H1 (cell line): ENCODE data around the gene CDADC1. TPM values are rescaled to one million over a fixed set of nuclear protein-coding genes. Genes with fewer than 3 reads are reported as not detected.

Experiments
- CTCF ChIA-PET: fragments of 300-600 bp; sonication (Branson Sonifier 250); formaldehyde crosslinking; loops from one replicate; lab custom pipeline; 2021; ENCODE audit not compliant: partially characterized antibody; lab: Charles Lee
- POLR2A ChIA-PET: fragments of 300-600 bp; sonication (Branson Sonifier 250); formaldehyde crosslinking; loops from one replicate; lab custom pipeline; 2021; ENCODE audit warnings: inconsistent platforms; ENCODE audit not compliant: partially characterized antibody; lab: Charles Lee
- DNase-seq, 2 experiments: peaks; one replicate each; pipeline versions ENCODE4 v3.0.0 to v3.0.0-alpha.2; 2010 to 2022; ENCODE audit warnings: low spot score in 2 of 2, low read depth in 1 of 2, mixed read lengths in 1 of 2
- FAIRE-seq: peaks from 2 replicates; lab custom pipeline; 2011; peaks lifted over from hg19 to GRCh38; lab: Jason Lieb, UNC
- H2AFZ ChIP-seq: 2 replicates; pipeline ENCODE4 v1.8.1; 2012; ENCODE audit warnings: low read length, inconsistent platforms
- H2AK5ac ChIP-seq: 2 replicates; pipeline ENCODE4 v1.6.1; 2013; ENCODE audit warnings: low read depth, low read length
- H2BK120ac ChIP-seq: replicated peaks from 2 replicates; pipeline ENCODE3; 2013; ENCODE audit warnings: low read depth, low read length, inconsistent platforms
- H2BK12ac ChIP-seq: 2 replicates; pipeline ENCODE4 v1.6.1; 2013; ENCODE audit warnings: low read depth, low read length
- H2BK15ac ChIP-seq: 2 replicates; pipeline ENCODE4 v1.6.1; 2013; ENCODE audit warnings: low read length
- H2BK20ac ChIP-seq: 2 replicates; pipeline ENCODE4 v1.6.1; 2013; ENCODE audit warnings: low read length
- H2BK5ac ChIP-seq: 2 replicates; pipeline ENCODE4 v1.6.1; 2013; ENCODE audit warnings: low read depth, low read length
- H3K14ac ChIP-seq: 2 replicates; pipeline ENCODE4 v1.6.1; 2013; ENCODE audit warnings: inconsistent platforms; ENCODE audit not compliant: insufficient read length
- H3K18ac ChIP-seq: 2 replicates; pipeline ENCODE4 v1.6.1; 2013; ENCODE audit warnings: low read length; ENCODE audit errors: extremely low read depth
- H3K23ac ChIP-seq: 2 replicates; pipeline ENCODE4 v1.6.1; 2013; ENCODE audit warnings: inconsistent platforms; ENCODE audit not compliant: insufficient read length
- H3K23me2 ChIP-seq: 2 replicates; pipeline ENCODE4 v1.6.1; 2013; ENCODE audit warnings: low read depth, low read length
- H3K27ac ChIP-seq: 2 replicates; pipeline ENCODE4 v1.6.1; 2011; ENCODE audit warnings: low read depth, low read length, inconsistent platforms
- H3K27me3 ChIP-seq, 4 experiments: replicated peaks in 1 of 4; 1 replicate in 1 of 4; 2 replicates in 3 of 4; pipeline versions ENCODE4 v1.6.1 to v1.8.1; 2011 to 2013; ENCODE audit warnings: low read length in 3 of 4, mild to moderate bottlenecking in 3 of 4, inconsistent platforms in 2 of 4, mixed read lengths in 2 of 4, moderate library complexity in 1 of 4; ENCODE audit not compliant: control insufficient read depth in 3 of 4, insufficient read depth in 3 of 4; ENCODE audit errors: extremely low read depth in 1 of 4
- H3K36me3 ChIP-seq, 4 experiments: 2 replicates each; pipeline versions ENCODE4 v1.6.1 to v1.8.1; 2011 to 2013; ENCODE audit warnings: mild to moderate bottlenecking in 4 of 4, low read length in 3 of 4, moderate library complexity in 2 of 4, control low read depth in 1 of 4, inconsistent platforms in 1 of 4; ENCODE audit not compliant: insufficient read depth in 4 of 4, control insufficient read depth in 2 of 4
- H3K4ac ChIP-seq: replicated peaks from 2 replicates; pipeline ENCODE3; 2013; ENCODE audit warnings: low read length, low read depth, mixed read lengths, inconsistent platforms; ENCODE audit not compliant: insufficient read length
- H3K4me1 ChIP-seq, 4 experiments: replicated peaks in 1 of 4; 1 replicate in 1 of 4; 2 replicates in 3 of 4; pipeline versions ENCODE4 v1.6.1 to v1.8.1; 2011 to 2013; ENCODE audit warnings: low read length in 3 of 4, inconsistent platforms in 2 of 4, mixed read lengths in 1 of 4; ENCODE audit not compliant: insufficient read depth in 4 of 4, control insufficient read depth in 3 of 4
- H3K4me2 ChIP-seq, 2 experiments: 2 replicates each; pipeline versions ENCODE4 v1.6.1 to v1.8.1; 2011 to 2013; ENCODE audit warnings: low read depth in 2 of 2, low read length in 2 of 2, control low read depth in 1 of 2, inconsistent platforms in 1 of 2, mild to moderate bottlenecking in 1 of 2; ENCODE audit not compliant: insufficient read depth in 1 of 2
- H3K4me3 ChIP-seq, 4 experiments: fragments of 200-600, 300-600 bp in 1 of 4; sonication (generic), shearing (Covaris generic), sonication (Bioruptor Twin) in 1 of 4; 2 replicates each; pipeline versions ENCODE4 v1.5.1 to v1.8.1; 2011 to 2016; ENCODE audit warnings: low read length in 4 of 4, low read depth in 3 of 4, control low read depth in 2 of 4, inconsistent platforms in 2 of 4, mild to moderate bottlenecking in 2 of 4, mixed read lengths in 1 of 4, moderate library complexity in 1 of 4; ENCODE audit not compliant: insufficient read depth in 2 of 4; ENCODE audit errors: extremely low read depth in 1 of 4
- H3K56ac ChIP-seq: replicated peaks from 2 replicates; pipeline ENCODE3; 2013; ENCODE audit warnings: low read depth, mild to moderate bottlenecking, mixed read lengths, low read length, inconsistent platforms; ENCODE audit not compliant: insufficient read length
- H3K79me1 ChIP-seq: 2 replicates; pipeline ENCODE4 v1.6.1; 2013; ENCODE audit warnings: low read depth, low read length, control low read depth
- H3K79me2 ChIP-seq, 2 experiments: 2 replicates each; pipeline versions ENCODE4 v1.6.1 to v1.8.1; 2012 to 2013; ENCODE audit warnings: low read length in 2 of 2, mild to moderate bottlenecking in 2 of 2, inconsistent platforms in 1 of 2; ENCODE audit not compliant: insufficient read depth in 2 of 2, control insufficient read depth in 1 of 2
- H3K9ac ChIP-seq, 4 experiments: replicated peaks in 1 of 4; 1 replicate in 1 of 4; 2 replicates in 3 of 4; pipeline versions ENCODE4 v1.6.1 to v1.8.1; 2011 to 2013; ENCODE audit warnings: low read depth in 3 of 4, low read length in 3 of 4, control low read depth in 2 of 4, mild to moderate bottlenecking in 2 of 4, moderate library complexity in 2 of 4, inconsistent platforms in 1 of 4; ENCODE audit errors: extremely low read depth in 1 of 4
- H3K9me3 ChIP-seq, 2 experiments: 2 replicates each; pipeline versions ENCODE4 v1.6.1 to v1.8.1; 2012 to 2013; ENCODE audit warnings: mild to moderate bottlenecking in 2 of 2, moderate library complexity in 2 of 2, control low read depth in 1 of 2, inconsistent platforms in 1 of 2, low read depth in 1 of 2, low read length in 1 of 2, mixed read lengths in 1 of 2; ENCODE audit not compliant: insufficient read depth in 2 of 2
- H4K20me1 ChIP-seq, 2 experiments: replicated peaks in 1 of 2; 2 replicates each; pipeline versions ENCODE3 to v1.8.1; 2011 to 2013; ENCODE audit warnings: inconsistent platforms in 2 of 2, low read length in 2 of 2, mild to moderate bottlenecking in 1 of 2; ENCODE audit not compliant: insufficient read depth in 2 of 2, control insufficient read depth in 1 of 2
- H4K5ac ChIP-seq: 2 replicates; pipeline ENCODE4 v1.6.1; 2013; ENCODE audit warnings: low read length, low read depth, mixed read lengths, inconsistent platforms; ENCODE audit not compliant: insufficient read length
- H4K8ac ChIP-seq: 2 replicates; pipeline ENCODE4 v1.8.0; 2013; ENCODE audit warnings: mild to moderate bottlenecking, moderate library complexity, low read length, inconsistent platforms; ENCODE audit not compliant: insufficient read depth; ENCODE audit errors: extremely low read depth
- H4K91ac ChIP-seq: replicated peaks from 2 replicates; pipeline ENCODE3; 2013; ENCODE audit warnings: low read length, mixed read lengths, inconsistent platforms; ENCODE audit not compliant: insufficient read length
- ASH2L ChIP-seq: fragments of 200-600, 300-600 bp; sonication (generic); IDR thresholded peaks from one replicate; pipeline ENCODE4 v1.7.1; 2017; ENCODE audit warnings: low read length
- CHD2 ChIP-seq: IDR thresholded peaks from 2 replicates; pipeline ENCODE4 v1.6.1; 2012; ENCODE audit warnings: low read length, improper control_type of control experiment
- GABPA ChIP-seq: IDR thresholded peaks from 2 replicates; pipeline ENCODE4 v1.6.1; 2011; ENCODE audit warnings: mild to moderate bottlenecking, low read length, moderate library complexity, borderline replicate concordance; ENCODE audit not compliant: insufficient read depth
- SIRT6 ChIP-seq: IDR thresholded peaks from one replicate; pipeline ENCODE4 v1.7.1; 2012; ENCODE audit warnings: low read length, inconsistent platforms
- TBP ChIP-seq: IDR thresholded peaks from 2 replicates; pipeline ENCODE4 v1.6.1; 2011; ENCODE audit warnings: low read depth, low read length, improper control_type of control experiment
- WGBS, 2 experiments: shearing (Covaris generic) in 1 of 2; methylation state at CpG; one replicate each; pipeline versions ENCODE4 v1.1.6 to v1.1.7; 2013 to 2015; ENCODE audit warnings: low lambda C conversion rate in 2 of 2, mixed read lengths in 2 of 2, inconsistent platforms in 1 of 2, low coverage in 1 of 2, missing lambda C conversion rate in 1 of 2; ENCODE audit not compliant: insufficient replicate concordance in 2 of 2, insufficient coverage in 1 of 2, insufficient read length in 1 of 2; ENCODE audit errors: extremely low coverage in 1 of 2, missing lambda C conversion rate in 1 of 2; 5-methylcytosine and 5-hydroxymethylcytosine counted together
- polyA plus RNA-seq, 7 experiments: library from polyadenylated mRNA; depleted of rRNA in 3 of 7; stranded (reverse) in 5 of 7; unstranded in 2 of 7; fragments of >200 nt in 5 of 7; fragments of 200-250 nt in 2 of 7; gene quantifications; 1 replicate in 5 of 7; 2 replicates in 1 of 7; 4 replicates in 1 of 7; pipeline versions ENCODE4 v1.2.1 to v1.2.3, GENCODE V29; 2011 to 2013; ENCODE audit warnings: missing spikeins in 2 of 7, mixed read lengths in 2 of 7
- total RNA-seq: library from RNA; stranded (reverse); fragmentation: NEBNext Ultra II Directional; extraction: Animal tissue kit (Norgen Biotek cat#: 25700); gene quantifications from 2 replicates; pipeline ENCODE4 v1.2.1, GENCODE V29; 2021

CDADC1 gene
- total and polyA plus RNA-seq, 2 of the 8 experiments (the other 6 are each of a cell fraction or from before 2014, with no cell fraction given): 0.98 to 2.7 TPM

- POLR2A ChIA-PET: interaction anchor here (1.0 kb wide), 1 partner anchor 16 kb away, joined by 3 read pairs; no protein-coding TSS in a partner anchor
These were observed 5.6 kb downstream of the CDADC1 start for GRCh38 chr13:49253310-49253709.

More at GRCh38 chr13:49253310-49253709, 5.6 kb downstream of the CDADC1 start:
- TF ChIP-seq TBP (no peak), GABPA (no peak), ASH2L (no peak), SIRT6 (no peak), CHD2 (no peak)
- no peak overlapping the region for H3K4me2 ChIP-seq
- H4K8ac ChIP-seq: no peak overlapping the region
- no peak overlapping the region for H4K5ac ChIP-seq
- H2BK120ac ChIP-seq: no peak overlapping the region
- no peaks in the 10 kb centered on the region for H3K9me3 ChIP-seq
- H3K18ac ChIP-seq: no peak overlapping the region
- no peak overlapping the region for H3K56ac ChIP-seq
- H2AK5ac ChIP-seq: no peak overlapping the region
- no peaks in the 10 kb centered on the region for H4K20me1 ChIP-seq
- peaks cover 4% of the 10 kb centered on the region for H3K23me2 ChIP-seq
- H3K27ac ChIP-seq: no peak overlapping the region
- DNase-seq (no peak), FAIRE-seq (no peak)
- no peak overlapping the region for H3K23ac ChIP-seq
- no peak overlapping the region for H4K91ac ChIP-seq
- H3K4me1 ChIP-seq: no peaks in the 10 kb centered on the region
- CTCF ChIA-PET: interaction anchor here (0.5 kb wide), 1 partner anchor 256 kb away, joined by 3 read pairs; no protein-coding TSS in a partner anchor
- no peak overlapping the region for H3K4me3 ChIP-seq
- WGBS, 2 experiments: 91% methylated on average over 1 of the region's 1 CpG; no CpG with 5 or more reads in 1 of the 2 experiments
- H3K79me2 ChIP-seq: no peaks in the 10 kb centered on the region
- H3K27me3 ChIP-seq: no peaks in the 10 kb centered on the region
- no peak overlapping the region for H3K4ac ChIP-seq
- H2BK5ac ChIP-seq: no peak overlapping the region
- H2BK15ac ChIP-seq: no peak overlapping the region
- no peak overlapping the region for H3K9ac ChIP-seq
- H3K36me3 ChIP-seq: peaks cover 0 to 4% (median 0%) of the 10 kb centered on the region in 4 experiments; a peak in 1 of 8 replicates
- H2BK12ac ChIP-seq: no peak overlapping the region
- H2BK20ac ChIP-seq: no peak overlapping the region
- H3K14ac ChIP-seq: no peak overlapping the region
- no peak overlapping the region for H2AFZ ChIP-seq
- H3K79me1 ChIP-seq: no peaks in the 10 kb centered on the region; the same call in 1 of the 2 replicates
